A549 (cell line): Measurements from ENCODE around the gene APOBR. TPM values are rescaled to one million over a fixed set of nuclear protein-coding genes. Genes with fewer than 3 reads are reported as not detected.
A peak's percentile ranks its signal among the peaks of the same experiment; 100 is the strongest.

Source experiments
- ATAC-seq, 2 experiments: fragments of 200-7000 bp in 1 of 2; fragments of >200 bp in 1 of 2; cut with Nextera tagmentation in 1 of 2; cut with Tn5 transposase in 1 of 2; 3 replicates each; pipeline versions ENCODE4 v1.8.0 to v1.9.1; 2018 to 2020; ENCODE audit warnings: mild to moderate bottlenecking in 1 of 2, moderate library complexity in 1 of 2
- CTCF ChIA-PET: fragments of 300-600 bp; sonication (Branson Sonifier 250); formaldehyde crosslinking; extraction: SDS; loops from one replicate; lab custom pipeline; 2021; ENCODE audit warnings: antibody characterized with exemption, inconsistent platforms; lab: Yijun Ruan, JAX
- POLR2A ChIA-PET: fragments of 350-600 bp; formaldehyde crosslinking; extraction: SDS; loops from one replicate; lab custom pipeline; 2021; ENCODE audit warnings: antibody characterized with exemption, inconsistent platforms; lab: Yijun Ruan, JAX
- DNase-seq, 2 experiments: peaks; one replicate each; pipeline versions ENCODE4 v3.0.0 to v3.0.0-alpha.2; 2011 to 2016; ENCODE audit warnings: low read depth in 1 of 2, low spot score in 1 of 2
- FAIRE-seq: peaks from 2 replicates; lab custom pipeline; 2011; peaks lifted over from hg19 to GRCh38; lab: Jason Lieb, UNC
- H3K27ac ChIP-seq, 2 experiments: fragments of >200 bp; sonication (Bioruptor Twin); formaldehyde crosslinking; 3 replicates each; pipeline ENCODE4 v1.5.1; 2016 to 2017
- H3K4me1 ChIP-seq: fragments of >200 bp; sonication (Bioruptor Twin); formaldehyde crosslinking; 3 replicates; pipeline ENCODE4 v1.6.1; 2016
- H3K4me2 ChIP-seq: fragments of >200 bp; sonication (Bioruptor Twin); formaldehyde crosslinking; 3 replicates; pipeline ENCODE4 v1.6.1; 2016
- H3K4me3 ChIP-seq: fragments of >200 bp; sonication (Bioruptor Twin); formaldehyde crosslinking; 3 replicates; pipeline ENCODE4 v1.5.1; 2016
- H3K9me3 ChIP-seq: fragments of >200 bp; sonication (Bioruptor Twin); formaldehyde crosslinking; 3 replicates; pipeline ENCODE4 v1.6.1; 2016
- ATOH8 ChIP-seq: fragments of 250-450 bp; sonication (Bioruptor Pico); IDR thresholded peaks from 2 replicates; pipeline ENCODE4 v1.5.0; 2020; ENCODE audit warnings: low read depth, mild to moderate bottlenecking, moderate library complexity
- BHLHE40 ChIP-seq: IDR thresholded peaks from 2 replicates; pipeline ENCODE4 v1.6.1; 2012; ENCODE audit warnings: low read depth, low read length, inconsistent platforms
- E2F6 ChIP-seq: IDR thresholded peaks from 2 replicates; pipeline ENCODE4 v1.6.1; 2012; ENCODE audit warnings: low read depth, borderline replicate concordance
- ELK1 ChIP-seq: fragments of 150-350 bp; IDR thresholded peaks from 2 replicates; pipeline ENCODE4 v1.6.1; 2014; ENCODE audit warnings: low read depth, mild to moderate bottlenecking, low read length
- EP300 ChIP-seq, 2 experiments: fragments of >200 bp; sonication (Bioruptor Twin); formaldehyde crosslinking; IDR thresholded peaks; 2 replicates in 1 of 2; 3 replicates in 1 of 2; pipeline ENCODE4 v1.6.1; 2016 to 2017
- ESRRA ChIP-seq: fragments of 150-350 bp; IDR thresholded peaks from 2 replicates; pipeline ENCODE4 v1.6.1; 2014; ENCODE audit warnings: mild to moderate bottlenecking, low read length, borderline replicate concordance
- HOXB13 ChIP-seq: fragments of 250-450 bp; sonication (Bioruptor Pico); IDR thresholded peaks from 2 replicates; pipeline ENCODE4 v1.5.0; 2020; ENCODE audit warnings: low read depth, mild to moderate bottlenecking, moderate library complexity
- MAZ ChIP-seq: fragments of 150-350 bp; IDR thresholded peaks from 2 replicates; pipeline ENCODE4 v1.6.1; 2014; ENCODE audit warnings: antibody characterized with exemption, low read depth, low read length, borderline replicate concordance
- NFE2L2 ChIP-seq: fragments of 150-350 bp; conservative IDR thresholded peaks from 2 replicates; pipeline ENCODE4 v1.6.1; 2014; ENCODE audit warnings: low read length
- NPAS2 ChIP-seq: fragments of 250-450 bp; sonication (Bioruptor Pico); IDR thresholded peaks from 2 replicates; pipeline ENCODE4 v1.8.0; 2022; ENCODE audit warnings: mild to moderate bottlenecking, moderate library complexity, borderline replicate concordance
- PBX3 ChIP-seq: IDR thresholded peaks from 2 replicates; pipeline ENCODE4 v1.6.1; 2012
- POLR2A ChIP-seq: IDR thresholded peaks from 2 replicates; pipeline ENCODE4 v1.6.1; 2012; ENCODE audit warnings: mild to moderate bottlenecking, low read length
- RAD21 ChIP-seq, 2 experiments: fragments of >200 bp in 1 of 2; sonication (Bioruptor Twin) in 1 of 2; formaldehyde crosslinking in 1 of 2; IDR thresholded peaks in 1 of 2; conservative IDR thresholded peaks in 1 of 2; 2 replicates in 1 of 2; 3 replicates in 1 of 2; pipeline ENCODE4 v1.6.1; 2012 to 2018; ENCODE audit warnings: inconsistent platforms in 1 of 2
- SMC3 ChIP-seq: fragments of >200 bp; sonication (Bioruptor Twin); formaldehyde crosslinking; IDR thresholded peaks from 3 replicates; pipeline ENCODE4 v1.6.1; 2018; ENCODE audit warnings: inconsistent platforms
- SREBF2 ChIP-seq: fragments of 450-650 bp; IDR thresholded peaks from 2 replicates; pipeline ENCODE4 v1.6.1; 2014; ENCODE audit warnings: mild to moderate bottlenecking, moderate library complexity
- USF2 ChIP-seq: fragments of 450-650 bp; IDR thresholded peaks from 2 replicates; pipeline ENCODE4 v1.6.1; 2014; ENCODE audit warnings: antibody characterized with exemption
- ZC3H11A ChIP-seq: fragments of 450-650 bp; IDR thresholded peaks from 2 replicates; pipeline ENCODE4 v1.6.1; 2014; ENCODE audit warnings: antibody characterized with exemption, mild to moderate bottlenecking
- ZSCAN20 ChIP-seq: fragments of 250-450 bp; sonication (Bioruptor Pico); IDR thresholded peaks from 2 replicates; pipeline ENCODE4 v1.8.0; 2022; ENCODE audit warnings: mild to moderate bottlenecking, moderate library complexity
- WGBS: methylation state at CpG from one replicate; pipeline ENCODE4 v1.1.6; 2017; ENCODE audit errors: missing lambda C conversion rate; 5-methylcytosine and 5-hydroxymethylcytosine counted together
- polyA plus RNA-seq, 4 experiments: library from polyadenylated mRNA; depleted of rRNA in 3 of 4; stranded (reverse); fragments of >200 nt; fragmentation: RNase III in 1 of 4; extraction: RNeasy Plus Mini Kit Qiagen cat#74134 plus additional on column Dnase treatment in 1 of 4; gene quantifications; 2 replicates in 3 of 4; 3 replicates in 1 of 4; pipeline ENCODE4 v1.2.3, GENCODE V29; 2011 to 2017

APOBR gene
- polyA plus RNA-seq, 2 of the 4 experiments (the other 2 are of a cell fraction) = 0.01 to 0.08 TPM

GRCh38 chr16:28532940-28533647 is 38.7 kb downstream of the APOBR start:
- FAIRE-seq (no peak), ATAC-seq (peak in 1 of 2 experiments; percentile 12; a peak in 2 of 6 replicates), DNase-seq (no peak)
- ChIA-PET POLR2A (no interaction called here), CTCF (interaction anchor here (1.3 kb wide), 1 partner anchor 17 kb away, joined by 3 read pairs; no protein-coding TSS in a partner anchor)
- H3K4me1 ChIP-seq = peaks cover 14% of the 10 kb centered on the region; the same call in 2 of the 3 replicates
- 81% methylated on average over 5 of the region's 5 CpGs for WGBS
- peak overlapping the region in 1 of 2 experiments; percentile 27; a peak in 1 of 6 replicates for H3K27ac ChIP-seq
- H3K4me3 ChIP-seq = no peak overlapping the region
- no peak overlapping the region for H3K4me2 ChIP-seq
- H3K9me3 ChIP-seq = no peaks in the 10 kb centered on the region
- TF ChIP-seq SREBF2 (no peak), E2F6 (no peak), EP300 (IDR thresholded peaks at IDR 0.05) (no peak), NPAS2 (no peak), POLR2A (no peak), ZSCAN20 (no peak), HOXB13 (CRISPR knock-in tag) (no peak), ATOH8 (CRISPR knock-in tag) (no peak), PBX3 (no peak), MAZ (no peak), SMC3 (no peak), BHLHE40 (no peak), ZC3H11A (no peak)
- TF ChIP-seq, all 56 proteins: peak for 0

GRCh38 chr16:28534542-28535373 is 40.3 kb downstream of the APOBR start:
- WGBS = 63% methylated on average over 5 of the region's 5 CpGs
- no peaks in the 10 kb centered on the region for H3K9me3 ChIP-seq
- CTCF ChIA-PET = interaction anchor here (1.0 to 1.6 kb wide), 7 partner anchors 8 to 218 kb away, joined by 3 to 4 read pairs (median 3); no protein-coding TSS in a partner anchor
- no peak overlapping the region for H3K4me3 ChIP-seq
- TF ChIP-seq RAD21 (conservative IDR thresholded peaks at IDR 0.05 in 1 of 2, IDR thresholded peaks at IDR 0.05 in 1 of 2) = no peak
- TF ChIP-seq E2F6 = no peak
- TF ChIP-seq USF2 = no peak
- TF ChIP-seq ESRRA = no peak
- no peak for TF ChIP-seq POLR2A
- TF ChIP-seq ELK1 = no peak
- TF ChIP-seq NFE2L2 = no peak
- no peak for DNase-seq
- no peak for ATAC-seq
- peaks cover 31% of the 10 kb centered on the region for H3K4me1 ChIP-seq
- no peak overlapping the region for H3K27ac ChIP-seq
- no peak for FAIRE-seq
- POLR2A ChIA-PET = no interaction called here
- no peak overlapping the region for H3K4me2 ChIP-seq
